ENCODE data around the gene FAF1.

Gene FAF1

GRCh38 chr1:50522691-50523342 is 437.2 kb downstream of the FAF1 start:
- DNase-seq (ENCODE audit: low read depth), result no peak

GRCh38 chr1:50521703-50522102 is 438.4 kb downstream of the FAF1 start:
- H3K4me3 ChIP-seq (ENCODE audit: low read depth, low read length), result no peak overlapping the region
- TF ChIP-seq CTCF (IDR thresholded peaks at IDR 0.05; ENCODE audit: control insufficient read depth, extremely low read depth, insufficient read depth), result no peak
- no peak for DNase-seq (ENCODE audit: low read depth)

More at GRCh38 chr1:50522691-50523342, 437.2 kb downstream of the FAF1 start:
- H3K4me3 ChIP-seq (ENCODE audit: low read depth, low read length), result no peak overlapping the region
- TF ChIP-seq CTCF (IDR thresholded peaks at IDR 0.05; ENCODE audit: control insufficient read depth, extremely low read depth, insufficient read depth), result no peak

GRCh38 chr1:50517488-50517887 is 442.6 kb downstream of the FAF1 start:
- TF ChIP-seq CTCF (IDR thresholded peaks at IDR 0.05; ENCODE audit: control insufficient read depth, extremely low read depth, insufficient read depth), result no peak
- H3K4me3 ChIP-seq (ENCODE audit: low read depth, low read length), result no peak overlapping the region
- DNase-seq (ENCODE audit: low read depth), result no peak

GRCh38 chr1:50516056-50516455 is 444.0 kb downstream of the FAF1 start:
- no peak overlapping the region for H3K4me3 ChIP-seq (ENCODE audit: low read depth, low read length)
- no peak for TF ChIP-seq CTCF (IDR thresholded peaks at IDR 0.05; ENCODE audit: control insufficient read depth, extremely low read depth, insufficient read depth)
- no peak for DNase-seq (ENCODE audit: low read depth)

GRCh38 chr1:50508040-50508586 is 452.0 kb downstream of the FAF1 start:
- no peak for TF ChIP-seq CTCF (IDR thresholded peaks at IDR 0.05; ENCODE audit: control insufficient read depth, extremely low read depth, insufficient read depth)
- no peak for DNase-seq (ENCODE audit: low read depth)
- no peak overlapping the region for H3K4me3 ChIP-seq (ENCODE audit: low read depth, low read length)

- H3K4me3 ChIP-seq (ENCODE audit: low read depth, low read length), result no peak overlapping the region
- DNase-seq (ENCODE audit: low read depth), result no peak
- no peak for TF ChIP-seq CTCF (IDR thresholded peaks at IDR 0.05; ENCODE audit: control insufficient read depth, extremely low read depth, insufficient read depth)
Observed at GRCh38 chr1:50505427-50505826, 454.6 kb downstream of the FAF1 start.

GRCh38 chr1:50503515-50503914 is 456.6 kb downstream of the FAF1 start:
- TF ChIP-seq CTCF (IDR thresholded peaks at IDR 0.05; ENCODE audit: control insufficient read depth, extremely low read depth, insufficient read depth), result no peak
- DNase-seq (ENCODE audit: low read depth), result no peak
- no peak overlapping the region for H3K4me3 ChIP-seq (ENCODE audit: low read depth, low read length)
